Measurements from ENCODE around the gene ARHGEF7. TPM values are rescaled to one million over a fixed set of nuclear protein-coding genes. Genes with fewer than 3 reads are reported as not detected.

Gene ARHGEF7
- total RNA-seq, 3 donors from 2014 or later, result 55.3 to 82.5 (median 62.6) TPM

GRCh38 chr13:111219280-111219679, 104.2 kb downstream of the ARHGEF7 start:
- intact Hi-C loops (cut with DNase I, micrococcal nuclease), result no loop called here
- Histone ChIP-seq H3K36me3 (ENCODE audit: low read depth) (no peaks in the 10 kb centered on the region), H3K9me3 (no peaks in the 10 kb centered on the region), H3K4me1 (ENCODE audit: low read depth) (no peaks in the 10 kb centered on the region), H3K4me3 (no peak overlapping the region)
- DNase-seq (peak in 1 of 3 donors; percentile 14), ATAC-seq (peak; percentile 37)
- no peak for TF ChIP-seq CTCF (IDR thresholded peaks at IDR 0.05)

- no peaks in the 10 kb centered on the region for H3K4me1 ChIP-seq (ENCODE audit: low read depth)
- H3K4me3 ChIP-seq, result no peak overlapping the region
- DNase-seq, result no peak
- no peak for ATAC-seq
- no peaks in the 10 kb centered on the region for H3K9me3 ChIP-seq
- intact Hi-C loops (cut with DNase I, micrococcal nuclease), result loop anchor here in 1 of 2 donors (10.0 kb wide), 1 partner anchor 145 kb away; no protein-coding TSS in a partner anchor
- no peaks in the 10 kb centered on the region for H3K36me3 ChIP-seq (ENCODE audit: low read depth)
- TF ChIP-seq CTCF (IDR thresholded peaks at IDR 0.05), result no peak
Measured at GRCh38 chr13:111219950-111220349, 104.8 kb downstream of the ARHGEF7 start.

GRCh38 chr13:111225166-111225565, 110.1 kb downstream of the ARHGEF7 start:
- no peaks in the 10 kb centered on the region for H3K36me3 ChIP-seq (ENCODE audit: low read depth)
- intact Hi-C loops (cut with DNase I, micrococcal nuclease), result loop anchor here in 1 of 2 donors (10.0 kb wide), 1 partner anchor 150 kb away; no protein-coding TSS in a partner anchor
- ATAC-seq (no peak), DNase-seq (no peak)
- no peak for TF ChIP-seq CTCF (IDR thresholded peaks at IDR 0.05)
- no peak overlapping the region for H3K4me3 ChIP-seq
- H3K4me1 ChIP-seq (ENCODE audit: low read depth), result no peaks in the 10 kb centered on the region
- no peaks in the 10 kb centered on the region for H3K9me3 ChIP-seq

GRCh38 chr13:111225810-111226546, 110.9 kb downstream of the ARHGEF7 start:
- Histone ChIP-seq H3K9me3 (no peaks in the 10 kb centered on the region), H3K4me1 (ENCODE audit: low read depth) (no peaks in the 10 kb centered on the region), H3K4me3 (no peak overlapping the region), H3K36me3 (ENCODE audit: low read depth) (no peaks in the 10 kb centered on the region)
- DNase-seq (no peak), ATAC-seq (no peak)
- intact Hi-C loops (cut with DNase I, micrococcal nuclease), result loop anchor here in 1 of 2 donors (10.0 kb wide), 1 partner anchor 151 kb away; no protein-coding TSS in a partner anchor
- no peak for TF ChIP-seq CTCF (IDR thresholded peaks at IDR 0.05)

GRCh38 chr13:111227405-111227804, 112.3 kb downstream of the ARHGEF7 start:
- no peak for ATAC-seq
- no peak for TF ChIP-seq CTCF (IDR thresholded peaks at IDR 0.05)
- Histone ChIP-seq H3K36me3 (ENCODE audit: low read depth) (no peaks in the 10 kb centered on the region), H3K4me1 (ENCODE audit: low read depth) (no peaks in the 10 kb centered on the region), H3K9me3 (no peaks in the 10 kb centered on the region), H3K4me3 (no peak overlapping the region)
- DNase-seq, result no peak
- intact Hi-C loops (cut with DNase I, micrococcal nuclease), result loop anchor here in 1 of 2 donors (10.0 kb wide), 1 partner anchor 153 kb away; no protein-coding TSS in a partner anchor

All from mucosa of descending colon (tissue), 3 donors.